WTC11 (cell line): ENCODE data around the gene TRIM46. TPM values are rescaled to one million over a fixed set of nuclear protein-coding genes. Genes with fewer than 3 reads are reported as not detected.
A peak's percentile ranks its signal among the peaks of the same experiment; 100 is the strongest.

Experiments used
- ATAC-seq: fragments of 200-7000 bp; cut with Tn5 transposase; 2 replicates; pipeline ENCODE4 v1.10.0; 2021; ENCODE audit warnings: mild to moderate bottlenecking, moderate library complexity
- Bru-seq: library from RNA; stranded (reverse); fragments of 400-500 nt; gene quantifications from one replicate; lab custom pipeline; 2021; lab: Mats Ljungman, UMichigan
- CTCF ChIA-PET: fragments of 300-600 bp; sonication (Branson Sonifier 250); formaldehyde crosslinking; loops from one replicate; lab custom pipeline; 2021; ENCODE audit warnings: antibody characterized with exemption; lab: Charles Lee
- POLR2A ChIA-PET: fragments of 350-600 bp; sonication (Branson Sonifier 250); formaldehyde crosslinking; loops from one replicate; lab custom pipeline; 2021; ENCODE audit warnings: antibody characterized with exemption; lab: Charles Lee
- DNase-seq: peaks from one replicate; pipeline ENCODE4 v3.0.0; 2021; ENCODE audit warnings: low spot score
- H3K27ac Mint-ChIP-seq: 2 replicates; pipeline ENCODE4 v1.8.0; 2021; ENCODE audit warnings: mixed read lengths
- H3K27me3 Mint-ChIP-seq: 2 replicates; pipeline ENCODE4 v1.8.0; 2021; ENCODE audit warnings: low read depth, mild to moderate bottlenecking, moderate library complexity, mixed read lengths
- H3K36me3 Mint-ChIP-seq: 2 replicates; pipeline ENCODE4 v1.8.0; 2021; ENCODE audit warnings: mixed read lengths
- H3K4me1 Mint-ChIP-seq: 2 replicates; pipeline ENCODE4 v1.8.0; 2022; ENCODE audit warnings: mixed read lengths
- H3K4me3 Mint-ChIP-seq: 2 replicates; pipeline ENCODE4 v1.8.0; 2021; ENCODE audit warnings: mild to moderate bottlenecking, moderate library complexity, mixed read lengths
- H3K9me3 Mint-ChIP-seq: 2 replicates; pipeline ENCODE4 v1.8.0; 2021; ENCODE audit warnings: mixed read lengths
- ARID4B ChIP-seq: sonication (generic); formaldehyde crosslinking; IDR thresholded peaks from 2 replicates; pipeline ENCODE4 v1.8.0; 2023; ENCODE audit warnings: missing genetic modification reagents, mild to moderate bottlenecking, borderline replicate concordance
- ATF1 ChIP-seq: sonication (generic); formaldehyde crosslinking; IDR thresholded peaks from 2 replicates; pipeline ENCODE4 v1.8.1; 2023; ENCODE audit warnings: mild to moderate bottlenecking, moderate library complexity, missing genetic modification reagents
- ATF2 ChIP-seq: sonication (generic); formaldehyde crosslinking; IDR thresholded peaks from 2 replicates; pipeline ENCODE4 v1.8.1; 2022; ENCODE audit warnings: low read depth, missing genetic modification reagents, borderline replicate concordance
- ATF3 ChIP-seq: sonication (generic); formaldehyde crosslinking; conservative IDR thresholded peaks from 2 replicates; pipeline ENCODE4 v1.8.1; 2022; ENCODE audit warnings: mild to moderate bottlenecking, missing genetic modification reagents
- E2F4 ChIP-seq: sonication (generic); formaldehyde crosslinking; IDR thresholded peaks from 2 replicates; pipeline ENCODE4 v1.8.1; 2022; ENCODE audit warnings: low read depth, mild to moderate bottlenecking, moderate library complexity, missing genetic modification reagents, borderline replicate concordance
- E2F5 ChIP-seq: sonication (generic); formaldehyde crosslinking; IDR thresholded peaks from 2 replicates; pipeline ENCODE4 v1.8.1; 2022; ENCODE audit warnings: mild to moderate bottlenecking, moderate library complexity, missing genetic modification reagents
- EMX1 ChIP-seq: fragments of 250-450 bp; sonication (Bioruptor Pico); IDR thresholded peaks from 2 replicates; pipeline ENCODE4 v1.8.0; 2021; ENCODE audit warnings: mild to moderate bottlenecking
- ESRRA ChIP-seq: sonication (generic); formaldehyde crosslinking; IDR thresholded peaks from 2 replicates; pipeline ENCODE4 v1.8.1; 2022; ENCODE audit warnings: mild to moderate bottlenecking, missing genetic modification reagents, borderline replicate concordance
- HMGA2 ChIP-seq: fragments of 250-450 bp; sonication (Bioruptor Pico); IDR thresholded peaks from 2 replicates; pipeline ENCODE4 v1.4.0; 2021; ENCODE audit warnings: mild to moderate bottlenecking, moderate library complexity
- JAZF1 ChIP-seq: fragments of 250-450 bp; sonication (Bioruptor Pico); IDR thresholded peaks from 2 replicates; pipeline ENCODE4 v1.9.0; 2021; ENCODE audit warnings: moderate library complexity, mild to moderate bottlenecking, inconsistent platforms
- JUN ChIP-seq: sonication (generic); formaldehyde crosslinking; IDR thresholded peaks from 2 replicates; pipeline ENCODE4 v1.8.0; 2023; ENCODE audit warnings: mild to moderate bottlenecking, missing genetic modification reagents
- MAX ChIP-seq: sonication (generic); formaldehyde crosslinking; IDR thresholded peaks from 2 replicates; pipeline ENCODE4 v1.8.0; 2022; ENCODE audit warnings: mild to moderate bottlenecking, missing genetic modification reagents
- MLX ChIP-seq: sonication (generic); formaldehyde crosslinking; IDR thresholded peaks from 2 replicates; pipeline ENCODE4 v1.8.1; 2023; ENCODE audit warnings: mild to moderate bottlenecking, missing genetic modification reagents, moderate library complexity
- NFYB ChIP-seq: sonication (generic); formaldehyde crosslinking; conservative IDR thresholded peaks from 2 replicates; pipeline ENCODE4 v1.8.0; 2022; ENCODE audit warnings: low read depth, missing genetic modification reagents
- PRDM15 ChIP-seq: sonication (generic); formaldehyde crosslinking; IDR thresholded peaks from 2 replicates; pipeline ENCODE4 v1.8.0; 2022; ENCODE audit warnings: missing genetic modification reagents
- PREB ChIP-seq: sonication (generic); formaldehyde crosslinking; IDR thresholded peaks from 2 replicates; pipeline ENCODE4 v1.8.1; 2022; ENCODE audit warnings: mild to moderate bottlenecking, missing genetic modification reagents, moderate library complexity, borderline replicate concordance
- ZBTB21 ChIP-seq: sonication (generic); formaldehyde crosslinking; IDR thresholded peaks from 2 replicates; pipeline ENCODE4 v1.8.1; 2023; ENCODE audit warnings: mild to moderate bottlenecking, missing genetic modification reagents, borderline replicate concordance
- ZNF219 ChIP-seq: sonication (generic); formaldehyde crosslinking; IDR thresholded peaks from 2 replicates; pipeline ENCODE4 v1.8.0; 2023; ENCODE audit warnings: missing genetic modification reagents, mild to moderate bottlenecking, borderline replicate concordance
- ZNF317 ChIP-seq: sonication (generic); formaldehyde crosslinking; IDR thresholded peaks from 2 replicates; pipeline ENCODE4 v1.8.1; 2023; ENCODE audit warnings: low read depth, mild to moderate bottlenecking, moderate library complexity, missing genetic modification reagents, borderline replicate concordance
- ZNF423 ChIP-seq: fragments of 250-450 bp; sonication (Bioruptor Pico); IDR thresholded peaks from 2 replicates; pipeline ENCODE4 v2.1.2; 2022; ENCODE audit warnings: mild to moderate bottlenecking, moderate library complexity
- long read RNA-seq, 3 experiments: library from RNA in 1 of 3; library from capped mRNA in 1 of 3; library from polyadenylated mRNA in 1 of 3; unstranded in 2 of 3; stranded (forward) in 1 of 3; transcript quantifications; one replicate each; pipeline ENCODE4 v2.0.0, GENCODE V29; 2021
- total RNA-seq: library from RNA; stranded (reverse); gene quantifications from 3 replicates; pipeline ENCODE4 v1.2.3, GENCODE V29; 2021

Gene TRIM46
- 20.3 to 22.1 TPM (median 21.4 TPM) in 3 replicates for total RNA-seq
- percentile 63 among the genes with signal in this experiment for Bru-seq, nascent RNA
- long read RNA-seq, experiment 1, partial matches to known transcripts, result 6 of 19 reads
- long read RNA-seq, experiment 1, other reads (novel, unspliced or antisense), result 9 of 19 reads
- long read RNA-seq, experiment 2, partial matches to known transcripts, result 2 of 14 reads
- long read RNA-seq, experiment 2, other reads (novel, unspliced or antisense), result 12 of 14 reads
- long read RNA-seq, experiment 3, result 0 reads

GRCh38 chr1:155173478-155174323 is at the start of gene TRIM46:
TRIM46 (plus strand) TSS chr1:155173849; CDS start chr1:155173967, 118 bp downstream.
- peak; percentile 79 for DNase-seq
- ChIA-PET POLR2A (interaction anchor here (0.5 to 5.2 kb wide), 15 partner anchors 21 to 203 kb away, joined by 3 to 83 read pairs (median 3); partner anchors contain the start of gene SHC1), CTCF (interaction anchor here (0.7 to 12.2 kb wide), 60 partner anchors 7 to 1004 kb away, joined by 3 to 605 read pairs (median 7); partner anchors contain the start of genes ADAM15, CLK2, DPM3 and EFNA1)
- H3K27me3 Mint-ChIP-seq, result no peaks in the 10 kb centered on the region
- H3K4me3 Mint-ChIP-seq, result peak within 1 kb of the TSS; percentile 94
- peak; percentile 26 for ATAC-seq
- no peaks in the 10 kb centered on the region for H3K9me3 Mint-ChIP-seq
- peaks cover 30% of the 10 kb centered on the region for H3K36me3 Mint-ChIP-seq
- peaks cover 29% of the 10 kb centered on the region for H3K4me1 Mint-ChIP-seq
- peak within 1 kb of the TSS; percentile 95 for H3K27ac Mint-ChIP-seq
- TF ChIP-seq E2F5 (CRISPR knock-in tag) (no peak), E2F4 (CRISPR knock-in tag) (no peak), JUN (CRISPR knock-in tag) (no peak), NFYB (no peak), ZNF317 (no peak), ATF2 (CRISPR knock-in tag) (no peak), ZNF423 (CRISPR knock-in tag) (peak; percentile 50), ZBTB21 (no peak), JAZF1 (CRISPR knock-in tag) (no peak), MAX (peak; percentile 58; the same call in 1 of the 2 replicates), ATF1 (CRISPR knock-in tag) (no peak), ATF3 (CRISPR knock-in tag) (no peak), EMX1 (CRISPR knock-in tag) (no peak), PRDM15 (CRISPR knock-in tag) (no peak), HMGA2 (CRISPR knock-in tag) (no peak), ARID4B (no peak; the same call in 1 of the 2 replicates), MLX (no peak), ESRRA (CRISPR knock-in tag) (no peak), PREB (CRISPR knock-in tag) (no peak), ZNF219 (CRISPR knock-in tag) (no peak)
